HG02973 (cell line): ENCODE results near the gene COL27A1.

ENCODE experiments used
- ATAC-seq: cut with Tn5 transposase; IDR thresholded peaks from one replicate; pipeline ENCODE4 v1.9.1; 2021; ENCODE audit warnings: moderate library complexity; ENCODE audit not compliant: unreplicated experiment

COL27A1 gene

DNA sequence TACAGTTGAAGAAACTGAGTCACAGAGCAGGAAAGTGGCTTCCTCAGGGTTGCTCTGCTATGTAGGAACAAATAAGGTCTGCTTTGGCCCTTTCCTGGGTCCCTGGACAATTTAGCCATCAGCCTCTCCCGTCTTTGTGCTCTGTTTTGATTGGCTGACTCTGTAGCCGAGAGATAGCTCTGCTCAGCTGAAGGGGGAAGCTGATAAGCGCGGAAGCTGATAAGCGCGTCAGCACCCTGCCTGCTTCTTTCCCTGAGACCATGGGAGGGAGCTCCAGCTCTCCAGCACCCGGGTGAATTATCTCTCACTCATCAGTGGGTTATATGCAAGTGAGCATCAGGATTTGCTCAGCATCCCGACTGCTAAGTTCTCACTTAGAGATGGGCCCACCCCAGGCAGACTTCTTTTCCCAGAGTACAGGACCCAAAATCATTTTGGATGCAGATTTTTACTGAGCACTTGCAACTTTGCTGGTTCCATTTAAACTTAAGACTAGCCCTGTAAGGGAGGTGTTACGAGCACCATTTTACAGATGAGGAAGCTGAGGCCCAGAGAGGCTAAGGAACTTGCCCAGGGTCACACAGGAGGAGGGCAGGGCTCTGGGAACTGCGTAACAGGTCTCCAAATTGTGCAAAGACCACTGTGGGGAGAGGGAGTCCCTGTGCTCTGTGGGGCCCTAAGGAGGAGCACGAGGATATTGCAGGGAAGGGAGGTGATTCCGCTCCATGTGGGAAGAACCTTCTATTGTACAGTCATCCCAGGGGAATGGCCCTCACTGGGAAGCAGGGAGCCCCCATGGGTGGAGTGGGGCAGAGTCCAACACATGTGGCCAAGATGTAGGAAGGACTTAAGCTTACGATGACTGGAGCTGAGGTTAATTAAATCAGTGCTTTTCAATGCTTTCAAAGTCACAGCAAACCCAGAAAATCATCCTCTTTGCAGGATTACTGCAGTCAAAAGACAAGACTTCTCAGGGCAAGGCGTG lies 83.8 kb downstream of the COL27A1 start:
- no peak for ATAC-seq

DNA sequence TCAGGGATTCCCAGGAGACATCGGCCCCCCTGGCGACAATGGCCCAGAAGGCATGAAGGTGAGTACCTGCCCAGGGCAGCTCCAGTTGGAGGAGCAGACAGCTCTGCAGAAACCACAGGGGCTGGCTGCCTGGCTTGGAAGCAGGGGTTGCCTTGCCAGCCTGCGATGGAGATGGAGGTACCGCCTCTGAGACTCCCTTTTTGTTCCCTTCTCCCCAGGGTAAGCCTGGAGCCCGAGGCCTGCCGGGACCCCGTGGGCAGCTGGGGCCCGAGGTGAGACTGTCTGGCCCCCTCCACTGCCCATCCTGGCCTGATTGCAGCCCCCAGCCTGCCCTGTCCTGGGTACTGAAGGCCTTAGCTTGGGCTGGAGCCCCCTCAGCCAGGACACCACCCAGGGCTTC lies 84.9 kb downstream of the COL27A1 start:
- no peak for ATAC-seq

DNA sequence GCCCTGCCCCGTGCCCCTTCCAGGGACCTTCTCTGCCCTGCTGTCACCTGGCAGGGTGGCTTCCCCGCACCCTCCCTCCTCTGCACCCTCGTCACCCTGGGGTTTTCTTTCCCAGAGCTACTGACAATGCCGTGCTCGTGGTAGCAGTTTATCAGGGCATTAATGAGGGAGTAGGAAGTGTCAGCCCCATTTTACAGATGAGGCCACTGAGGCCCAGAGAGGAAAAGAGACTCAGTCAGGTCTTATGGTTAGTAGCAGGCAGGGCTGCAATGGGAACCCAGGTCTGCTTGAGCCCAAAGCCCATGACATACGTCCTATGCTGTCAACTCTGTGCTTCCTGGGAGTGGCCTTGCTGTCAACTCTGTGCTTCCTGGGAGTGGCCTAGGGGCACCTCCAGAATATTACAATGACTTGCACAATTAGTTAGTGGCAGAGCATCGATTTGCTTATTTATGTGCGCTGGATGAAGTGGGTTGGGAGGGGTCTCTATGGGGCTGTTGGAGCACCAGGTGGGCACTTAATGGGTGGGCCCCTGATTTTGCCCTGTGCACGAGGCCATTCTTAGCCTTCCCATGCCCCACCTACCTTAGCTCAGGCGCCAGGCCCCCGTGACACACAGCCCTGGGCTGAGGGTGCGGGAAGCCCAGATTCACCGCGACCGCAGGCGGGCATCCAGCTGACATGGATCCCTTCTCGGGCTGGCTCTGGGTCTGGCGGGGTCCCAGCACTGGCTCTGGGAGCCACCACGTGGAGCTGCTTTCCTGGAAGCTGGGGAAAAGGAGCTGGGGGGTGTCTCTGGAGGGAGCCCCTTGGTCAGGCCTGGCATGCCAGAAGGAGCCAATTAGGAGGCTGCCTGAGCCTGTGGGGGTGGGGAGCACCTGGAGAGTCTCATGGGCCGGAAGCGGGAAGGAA lies 85.6 kb downstream of the COL27A1 start:
- ATAC-seq, result no peak

DNA sequence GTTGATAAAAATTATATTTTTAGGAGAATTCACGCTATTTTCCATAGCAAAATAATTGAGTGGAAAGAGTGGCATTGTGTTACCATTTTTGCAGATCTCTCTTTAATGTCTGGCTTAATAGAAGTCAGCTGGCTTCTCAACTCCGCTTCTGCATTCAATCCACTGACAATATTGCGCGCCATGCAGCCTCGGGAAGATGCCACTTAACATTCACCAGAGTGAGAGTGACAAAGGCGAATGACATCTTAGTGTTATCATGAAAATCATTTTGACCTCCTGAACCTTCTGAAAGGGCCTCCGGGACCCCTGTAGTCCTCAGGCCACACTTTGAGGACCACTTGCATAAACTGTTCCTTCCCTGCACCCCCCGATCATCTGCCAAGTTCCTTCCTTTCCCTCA lies 87.5 kb downstream of the COL27A1 start:
- ATAC-seq, result no peak

DNA sequence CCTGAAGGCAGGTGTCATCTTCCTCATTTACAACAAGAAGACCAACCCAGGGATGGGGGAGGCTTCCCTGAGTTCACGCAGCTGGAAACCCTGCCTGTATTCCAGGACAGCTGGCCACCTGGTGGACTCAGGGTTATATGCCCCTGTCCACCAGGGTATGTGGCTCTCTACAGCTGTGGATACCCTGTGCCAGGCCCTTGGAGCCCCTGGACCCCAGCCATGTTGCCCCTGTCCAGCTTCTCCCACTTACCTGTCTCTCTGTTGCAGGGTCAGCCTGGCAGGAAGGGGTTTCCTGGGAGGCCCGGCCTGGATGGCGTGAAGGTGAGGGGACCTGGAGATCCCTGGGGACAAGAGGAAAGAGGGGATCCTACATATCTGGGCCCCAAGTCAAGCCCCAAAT lies 87.9 kb downstream of the COL27A1 start:
- no peak for ATAC-seq

DNA sequence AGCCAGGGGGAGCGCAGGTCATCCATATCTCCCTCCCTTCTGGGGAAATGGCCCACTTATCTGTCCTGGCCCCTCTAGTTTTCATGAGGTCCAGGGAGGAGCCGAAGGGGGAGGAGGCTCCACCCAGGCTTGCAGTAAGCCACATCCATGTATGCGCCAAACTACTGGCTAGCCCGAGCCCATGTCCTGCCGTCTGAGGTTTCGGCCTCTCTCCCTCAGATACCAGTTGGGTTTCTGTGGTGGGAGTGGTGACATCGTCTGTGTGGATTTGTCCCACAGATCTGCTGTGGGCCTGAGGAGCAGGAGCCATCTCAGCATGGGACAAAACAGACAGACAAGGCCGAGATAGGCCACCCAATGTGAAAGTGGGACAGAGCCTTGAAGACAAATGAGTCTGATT lies 89.2 kb downstream of the COL27A1 start:
- no peak for ATAC-seq

DNA sequence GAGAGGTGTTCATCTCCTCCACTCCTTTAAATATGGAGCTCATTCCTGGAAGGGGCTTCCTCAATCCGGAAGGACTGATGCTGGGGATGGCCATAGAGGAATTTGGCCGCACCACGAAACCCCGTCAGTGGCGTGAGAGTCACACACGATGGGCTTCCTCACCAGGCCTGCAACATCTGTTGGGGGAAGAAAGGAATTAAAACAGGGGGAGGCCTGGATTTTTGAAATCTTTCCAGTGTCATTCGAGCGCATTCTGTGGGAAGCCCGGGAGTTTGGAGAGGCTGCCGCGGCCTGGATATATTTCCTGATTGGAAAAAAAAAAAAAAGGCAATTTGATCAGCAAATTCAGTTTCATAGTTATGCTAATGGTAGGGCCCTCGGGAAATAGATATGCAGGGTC lies 91.2 kb downstream of the COL27A1 start:
- no peak for ATAC-seq

DNA sequence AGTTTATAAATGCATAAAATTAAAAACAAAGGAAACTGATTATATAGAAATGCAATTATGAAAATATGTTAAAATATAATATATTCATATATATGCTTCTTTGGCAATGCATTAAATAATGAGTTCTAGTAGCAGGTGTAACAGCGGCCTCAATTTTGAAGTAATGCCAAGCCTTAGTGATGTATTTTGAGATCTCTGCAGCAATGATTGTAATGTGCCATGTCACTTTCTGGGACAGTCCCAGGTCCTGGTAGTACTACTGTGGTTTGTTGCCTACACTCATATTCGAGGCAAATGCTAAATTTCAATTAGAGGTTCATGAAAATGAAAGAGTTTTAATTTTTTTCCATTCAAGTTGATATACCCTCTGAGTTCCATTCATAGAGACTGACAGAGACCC lies 91.7 kb downstream of the COL27A1 start:
- ATAC-seq, result no peak

DNA sequence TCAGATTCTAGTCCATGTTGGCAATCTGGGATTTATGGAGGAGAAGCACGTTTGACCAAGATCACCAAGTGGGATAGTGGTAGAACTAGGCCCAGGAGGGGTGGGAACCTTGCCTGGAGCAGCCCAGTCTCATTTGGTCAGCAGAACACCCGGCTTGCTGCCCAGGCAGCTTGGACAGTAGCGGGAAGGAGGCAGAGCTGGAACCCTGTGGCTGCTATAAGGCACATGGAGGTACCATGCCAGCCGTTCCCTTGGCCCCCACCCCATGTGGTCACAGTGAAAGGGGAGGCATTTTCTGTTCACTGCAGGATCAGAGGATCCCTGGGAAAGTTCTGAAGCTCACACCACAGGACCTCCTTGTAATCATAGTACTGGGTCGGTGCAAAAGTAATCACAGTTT lies 92.2 kb downstream of the COL27A1 start:
- ATAC-seq, result no peak

DNA sequence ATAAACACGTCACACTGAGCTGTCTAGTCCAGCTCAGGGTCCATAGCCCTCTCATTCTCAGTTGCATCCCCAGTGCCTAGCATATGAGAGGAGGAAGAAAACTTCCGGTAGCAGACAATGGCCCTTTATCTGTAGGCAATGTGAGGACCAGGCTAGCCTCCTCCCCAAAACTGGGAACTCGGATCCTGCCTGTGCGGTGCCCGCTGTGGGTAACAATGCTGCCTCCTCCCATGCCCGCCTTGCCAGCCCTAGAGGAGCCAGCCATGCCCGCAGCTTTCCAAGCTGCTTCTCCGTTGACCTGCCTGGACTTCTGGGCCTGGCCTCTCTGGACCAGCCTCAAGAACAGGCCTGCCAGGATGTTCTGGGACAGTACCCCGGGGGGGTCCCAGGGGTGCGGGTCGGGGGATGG lies 93.0 kb downstream of the COL27A1 start:
- no peak for ATAC-seq

DNA sequence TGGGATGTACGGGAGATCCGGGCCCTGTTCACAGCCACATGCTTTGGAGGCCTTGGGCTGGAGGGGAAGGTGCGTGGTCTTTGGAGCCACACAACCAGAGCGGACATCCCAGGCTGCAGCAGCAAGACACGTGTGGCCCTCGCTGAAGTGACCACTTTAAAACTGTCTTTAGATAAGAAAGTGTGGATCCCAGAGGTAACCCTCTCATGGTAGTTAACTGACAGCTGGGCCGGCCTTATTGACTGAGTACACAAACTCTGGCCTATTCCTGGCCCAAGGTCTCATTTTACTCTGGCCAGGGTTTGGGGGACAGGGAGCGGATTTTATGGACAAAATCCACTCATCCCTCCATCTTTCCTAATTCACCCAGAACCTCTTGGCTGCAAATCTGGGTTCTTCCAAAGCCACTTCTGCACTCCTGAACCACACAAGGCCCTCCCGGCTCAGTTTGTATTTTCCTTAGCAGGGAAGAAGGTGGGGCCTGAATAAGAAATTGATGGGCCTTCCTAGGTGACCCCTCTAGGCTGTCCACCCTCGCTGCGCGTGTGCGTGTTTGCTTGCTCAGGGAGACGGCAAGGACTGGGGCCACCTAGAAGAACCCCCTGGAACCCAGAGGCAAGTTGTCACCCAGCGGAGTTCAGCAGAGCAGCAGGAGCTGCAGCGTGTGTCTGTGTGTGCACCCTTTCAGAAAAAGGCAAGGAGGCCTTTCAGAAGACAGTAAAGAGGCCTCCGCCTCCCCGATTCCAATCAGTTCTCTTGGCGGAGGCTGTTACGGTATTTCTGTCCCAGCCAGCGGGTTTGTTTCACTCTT lies 94.3 kb downstream of the COL27A1 start:
- ATAC-seq, result no peak

DNA sequence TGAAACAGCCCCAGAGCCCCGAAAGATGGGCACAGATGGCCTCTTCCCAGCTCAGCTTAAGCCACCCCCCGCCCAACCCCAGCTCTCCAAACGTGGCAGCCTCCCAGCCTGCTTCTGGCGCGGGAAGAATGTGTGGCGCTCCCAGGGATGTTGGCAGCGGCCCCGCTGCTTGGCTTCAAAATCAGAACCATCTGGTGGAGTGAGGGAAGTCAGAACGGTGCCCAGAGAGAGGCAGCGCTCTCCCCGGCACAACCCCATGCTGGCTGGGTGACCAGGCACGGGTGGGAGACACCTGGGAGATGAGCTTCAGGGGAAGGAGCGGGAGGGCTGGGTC lies 94.9 kb downstream of the COL27A1 start:
- ATAC-seq, result no peak

DNA sequence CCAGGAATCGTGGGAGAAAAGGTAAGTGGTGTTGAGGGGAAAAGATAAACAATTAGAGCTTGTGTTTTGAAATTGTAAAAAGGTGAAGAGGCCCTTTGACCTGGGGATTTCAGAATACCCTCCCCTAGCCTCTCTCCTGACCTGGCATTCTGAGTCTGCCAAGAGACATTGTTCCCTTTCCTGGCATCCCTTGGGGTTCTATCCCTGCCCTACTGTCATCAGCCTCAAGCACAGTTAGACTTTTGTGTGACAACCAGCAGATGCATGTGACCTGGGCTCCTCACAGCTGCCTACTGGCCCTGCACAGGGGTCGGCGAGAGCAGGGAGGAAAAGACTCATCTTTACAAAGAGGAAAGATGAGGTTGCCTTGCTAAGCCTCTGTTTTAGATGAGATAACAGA lies 95.3 kb downstream of the COL27A1 start:
- ATAC-seq, result no peak

DNA sequence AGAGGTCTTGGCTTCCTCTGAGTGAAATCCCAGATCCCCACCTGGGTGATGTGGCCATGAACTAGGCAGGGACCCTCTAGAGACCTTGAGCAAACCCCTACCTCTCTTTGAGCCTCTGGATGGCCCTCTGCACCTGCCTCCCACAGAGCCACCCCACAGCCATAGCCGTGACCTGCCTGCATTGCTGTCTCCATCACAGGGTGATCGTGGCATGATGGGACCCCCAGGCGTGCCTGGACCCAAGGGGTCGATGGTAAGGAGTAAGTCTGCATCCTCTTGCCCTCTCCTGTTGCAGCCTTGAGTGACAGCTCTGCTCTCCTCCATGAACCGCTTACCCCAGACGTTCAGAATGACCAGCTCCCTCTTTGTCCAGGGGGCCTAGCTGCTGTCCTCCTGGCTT lies 97.1 kb downstream of the COL27A1 start:
- no peak for ATAC-seq

DNA sequence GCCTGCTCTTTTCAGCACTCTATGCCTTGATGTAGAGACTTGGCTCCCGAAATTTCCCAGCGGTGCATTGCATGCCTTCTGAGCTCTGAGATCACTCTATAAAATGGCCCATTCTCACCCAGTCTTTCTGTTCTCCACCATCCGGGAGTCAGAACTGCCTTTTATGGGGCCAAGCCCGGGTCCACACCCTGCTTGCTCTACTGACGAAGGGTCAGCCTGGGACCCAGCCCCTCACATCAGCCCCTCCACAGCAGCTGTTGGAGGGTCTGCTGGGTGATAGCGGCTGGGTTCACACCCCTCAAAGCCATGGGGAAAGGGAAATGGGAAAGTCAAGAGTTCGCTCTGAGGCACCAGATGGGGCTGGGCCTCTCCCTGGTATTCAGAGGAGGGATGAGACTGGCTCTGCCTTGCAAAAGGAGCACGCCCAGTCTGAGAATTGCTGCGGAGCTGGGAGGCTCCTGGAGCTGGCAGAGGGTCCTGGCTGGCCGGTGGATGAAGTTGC lies 101.5 kb downstream of the COL27A1 start:
- ATAC-seq, result no peak

DNA sequence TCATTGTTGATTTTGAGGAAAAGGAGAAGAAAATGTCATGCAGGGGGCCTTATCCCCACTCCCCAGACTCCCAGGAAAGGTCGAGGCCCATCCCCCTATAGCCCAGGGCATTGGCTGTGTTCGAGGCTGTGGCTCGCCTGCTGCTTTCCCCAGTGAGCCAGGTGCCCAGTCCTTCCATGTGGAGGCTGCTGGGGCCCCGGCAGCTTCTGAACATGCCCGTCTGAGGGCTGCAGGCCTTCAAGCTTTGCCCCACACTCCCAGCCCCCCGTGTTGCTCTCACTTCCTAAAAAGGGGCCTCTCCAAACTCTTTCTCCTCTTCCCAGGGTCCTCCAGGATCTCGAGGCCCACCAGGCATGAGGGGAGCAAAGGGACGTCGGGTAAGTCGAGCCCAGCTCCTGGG lies 102.9 kb downstream of the COL27A1 start:
- no peak for ATAC-seq

DNA sequence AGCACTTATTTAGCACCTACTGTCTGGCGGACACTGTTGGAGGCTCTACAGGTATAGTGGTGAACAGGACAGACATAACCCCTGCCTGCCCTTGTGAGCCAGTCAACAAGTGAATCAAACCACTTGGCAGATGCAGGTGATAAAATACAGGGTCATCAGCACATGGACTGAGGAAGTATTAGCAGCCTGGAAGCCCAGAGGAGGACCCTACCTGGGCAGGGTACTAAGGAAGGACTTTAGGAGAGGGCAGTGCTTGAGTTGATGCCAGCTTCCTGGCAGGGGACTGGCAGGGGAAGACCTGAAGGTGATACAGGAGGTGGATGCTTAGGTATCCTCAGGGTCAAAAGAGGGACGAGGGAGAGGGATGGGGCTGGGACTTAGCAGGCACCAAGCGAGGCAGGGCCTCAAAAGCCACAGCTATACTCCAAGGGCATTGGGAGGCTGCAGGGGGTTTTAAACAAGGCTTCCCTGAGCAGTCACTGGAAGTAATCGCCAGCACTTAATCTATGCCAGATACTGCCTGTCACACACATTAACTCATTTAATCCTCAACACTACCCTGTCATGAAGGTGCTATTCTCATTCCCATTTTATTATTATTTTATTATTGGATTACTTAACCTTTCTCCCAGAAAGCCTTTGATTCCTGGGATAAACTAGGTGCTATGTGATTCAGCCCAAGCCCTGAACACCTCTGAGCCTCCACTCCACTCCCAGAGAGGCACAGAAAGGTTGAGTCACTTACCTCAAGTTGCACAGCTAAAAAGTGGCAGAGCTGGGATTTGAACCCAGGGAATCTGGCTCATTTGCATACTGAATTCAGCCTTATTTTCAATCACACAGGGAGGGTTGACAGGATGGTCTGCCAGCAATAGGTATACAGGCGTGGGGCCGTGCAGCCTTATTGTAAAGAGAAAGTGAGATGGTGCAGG lies 103.8 kb downstream of the COL27A1 start:
- ATAC-seq, result no peak

DNA sequence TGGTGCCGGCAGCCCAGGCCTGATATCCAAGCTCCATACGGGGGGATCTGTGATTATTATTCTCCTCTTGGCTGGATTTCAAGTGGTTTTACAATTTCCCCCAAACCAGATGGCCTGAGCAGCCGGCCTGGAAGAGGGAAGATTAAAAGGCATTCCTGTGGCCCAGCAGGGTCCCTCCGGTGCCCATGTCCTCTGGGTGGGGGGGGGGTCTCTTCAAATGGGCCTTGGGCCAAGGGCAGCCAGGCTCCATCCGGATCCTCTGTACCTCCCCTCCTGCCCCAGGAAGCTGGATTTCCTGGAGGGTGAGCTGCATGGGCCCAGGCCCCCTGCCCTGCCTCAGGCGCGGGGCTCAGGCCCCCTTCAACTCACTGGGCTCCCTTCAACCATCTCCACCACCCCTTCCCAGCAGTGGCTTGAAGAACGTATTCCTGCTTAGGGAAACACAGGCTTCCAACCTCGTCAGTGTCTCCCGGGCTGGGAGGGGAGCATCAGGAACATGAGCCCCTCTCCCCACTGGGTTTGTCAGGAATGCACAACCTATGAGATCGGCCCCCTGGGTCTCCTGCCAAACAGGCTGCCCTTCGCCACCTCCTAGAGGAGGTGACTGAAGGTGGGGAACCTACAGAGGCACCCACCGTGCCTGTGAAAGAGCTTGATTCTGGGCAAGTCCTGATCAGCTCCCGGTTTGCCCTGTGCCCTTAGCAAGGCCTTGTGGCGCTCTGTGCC lies 104.6 kb downstream of the COL27A1 start:
- no peak for ATAC-seq

DNA sequence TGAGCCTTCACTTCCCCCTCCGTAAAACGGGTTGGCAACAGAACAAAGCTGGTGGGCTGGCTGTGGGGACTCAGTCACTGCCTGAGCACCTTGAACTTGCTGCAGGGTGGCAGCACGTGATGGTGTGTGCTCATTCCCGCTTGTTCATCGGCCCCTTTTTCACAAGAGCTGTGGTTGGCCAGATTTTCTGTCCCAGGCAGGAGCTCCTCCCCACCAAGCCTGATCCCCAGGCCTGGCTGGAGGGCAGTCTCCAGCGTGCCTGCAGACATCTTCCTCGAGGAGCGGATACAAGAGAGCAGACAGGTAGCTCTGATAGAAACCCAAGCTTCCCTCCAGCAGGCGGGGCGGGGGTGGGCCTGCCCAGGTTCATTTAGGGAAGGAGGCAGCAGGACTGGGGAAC lies 105.7 kb downstream of the COL27A1 start:
- no peak for ATAC-seq
